Mesothelial cell of epicardium (in vitro differentiated cells): ENCODE results near the gene SKIC8. TPM values are rescaled to one million over a fixed set of nuclear protein-coding genes. Genes with fewer than 3 reads are reported as not detected.

Source experiments
- DNase-seq, 2 experiments: peaks; one replicate each; pipeline ENCODE4 v3.0.0; 2021; ENCODE audit warnings: low spot score in 2 of 2; ENCODE audit not compliant: unreplicated experiment in 2 of 2
- H3K27ac Mint-ChIP-seq: 2 replicates; pipeline ENCODE4 v1.8.0; 2021; ENCODE audit warnings: mixed read lengths
- H3K27me3 Mint-ChIP-seq: 2 replicates; pipeline ENCODE4 v1.8.0; 2021; ENCODE audit warnings: low read depth, mixed read lengths
- H3K36me3 Mint-ChIP-seq: 2 replicates; pipeline ENCODE4 v1.8.0; 2021; ENCODE audit warnings: mixed read lengths
- H3K4me1 Mint-ChIP-seq: 2 replicates; pipeline ENCODE4 v1.8.0; 2021; ENCODE audit warnings: mixed read lengths
- H3K4me3 Mint-ChIP-seq: 2 replicates; pipeline ENCODE4 v1.8.0; 2021; ENCODE audit warnings: mild to moderate bottlenecking, moderate library complexity, mixed read lengths
- H3K9me3 Mint-ChIP-seq: 2 replicates; pipeline ENCODE4 v1.8.0; 2021; ENCODE audit warnings: mixed read lengths
- CTCF ChIP-seq: fragments of 200-600 bp; sonication (generic); IDR thresholded peaks from one replicate; pipeline ENCODE4 v1.5.0; 2021; ENCODE audit warnings: antibody characterized with exemption; ENCODE audit not compliant: unreplicated experiment
- total RNA-seq: library from RNA; stranded (reverse); gene quantifications from 3 replicates; pipeline ENCODE4 v1.2.1, GENCODE V29; 2021

The SKIC8 gene
- total RNA-seq, 1 donor from 2014 or later, result 55.1 TPM

- Mint-ChIP-seq H3K4me3 (no peak overlapping the region), H3K4me1 (no peaks in the 10 kb centered on the region), H3K27me3 (no peaks in the 10 kb centered on the region), H3K36me3 (peaks cover 23% of the 10 kb centered on the region), H3K9me3 (no peaks in the 10 kb centered on the region), H3K27ac (no peak overlapping the region)
- TF ChIP-seq CTCF, result no peak
- DNase-seq, result no peak
These were observed 14.7 kb downstream of the SKIC8 start for GRCh38 chr15:78284758-78285157.

GRCh38 chr15:78282324-78282723 is 17.1 kb downstream of the SKIC8 start:
- H3K9me3 Mint-ChIP-seq, result no peaks in the 10 kb centered on the region
- H3K27me3 Mint-ChIP-seq, result no peaks in the 10 kb centered on the region
- H3K4me3 Mint-ChIP-seq, result no peak overlapping the region
- no peak for DNase-seq
- H3K4me1 Mint-ChIP-seq, result no peaks in the 10 kb centered on the region
- no peak overlapping the region for H3K27ac Mint-ChIP-seq
- peaks cover 17% of the 10 kb centered on the region for H3K36me3 Mint-ChIP-seq
- no peak for TF ChIP-seq CTCF

GRCh38 chr15:78280319-78281072 is 18.9 kb downstream of the SKIC8 start:
- Mint-ChIP-seq H3K4me1 (no peaks in the 10 kb centered on the region), H3K4me3 (no peak overlapping the region), H3K36me3 (peaks cover 9% of the 10 kb centered on the region), H3K27ac (no peak overlapping the region), H3K9me3 (no peaks in the 10 kb centered on the region), H3K27me3 (no peaks in the 10 kb centered on the region)
- no peak for TF ChIP-seq CTCF
- DNase-seq, result no peak

GRCh38 chr15:78276064-78276943 is 23.1 kb downstream of the SKIC8 start:
- no peaks in the 10 kb centered on the region for H3K9me3 Mint-ChIP-seq
- DNase-seq, result no peak
- peaks cover 3% of the 10 kb centered on the region for H3K36me3 Mint-ChIP-seq
- no peaks in the 10 kb centered on the region for H3K27me3 Mint-ChIP-seq
- H3K27ac Mint-ChIP-seq, result no peak overlapping the region
- H3K4me1 Mint-ChIP-seq, result peaks cover 9% of the 10 kb centered on the region
- no peak overlapping the region for H3K4me3 Mint-ChIP-seq
- no peak for TF ChIP-seq CTCF

- Mint-ChIP-seq H3K9me3 (no peaks in the 10 kb centered on the region), H3K36me3 (peaks cover 3% of the 10 kb centered on the region), H3K27ac (no peak overlapping the region), H3K27me3 (peaks cover 6% of the 10 kb centered on the region), H3K4me1 (peaks cover 9% of the 10 kb centered on the region), H3K4me3 (no peak overlapping the region)
- no peak for TF ChIP-seq CTCF
- DNase-seq, result no peak
These were observed 24.4 kb downstream of the SKIC8 start for GRCh38 chr15:78274994-78275393.
